ENCODE results near the gene PDZD2.
"Not testable (repeated sequence)": the region's sequence is repeated elsewhere in the genome, so short reads cannot be mapped to it uniquely, and the experiment has no call there.

Gene PDZD2

GRCh38 chr5:31941151-31941755, 302.3 kb downstream of the PDZD2 start:
- DNase-seq, result no peak

DNA sequence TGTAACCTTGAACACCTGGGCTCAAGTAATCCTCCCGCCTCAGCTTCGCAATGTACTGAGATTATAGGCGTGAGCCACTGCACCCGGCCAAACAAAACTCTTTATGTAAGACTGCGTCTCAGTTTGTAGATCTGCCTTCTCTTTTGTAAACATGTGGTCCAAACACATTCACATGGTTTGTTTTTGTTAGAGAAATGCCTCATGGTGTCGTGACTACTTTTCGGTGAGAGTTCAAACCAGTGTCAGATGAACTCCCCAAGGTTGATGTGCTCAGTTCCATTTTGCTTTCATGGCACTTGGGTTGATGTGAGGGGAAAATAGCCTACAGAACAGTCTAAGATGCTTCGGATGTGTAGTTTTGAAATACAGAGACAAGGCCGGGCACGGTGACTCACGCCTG, 303.6 kb downstream of the PDZD2 start:
- no peak for DNase-seq

DNA sequence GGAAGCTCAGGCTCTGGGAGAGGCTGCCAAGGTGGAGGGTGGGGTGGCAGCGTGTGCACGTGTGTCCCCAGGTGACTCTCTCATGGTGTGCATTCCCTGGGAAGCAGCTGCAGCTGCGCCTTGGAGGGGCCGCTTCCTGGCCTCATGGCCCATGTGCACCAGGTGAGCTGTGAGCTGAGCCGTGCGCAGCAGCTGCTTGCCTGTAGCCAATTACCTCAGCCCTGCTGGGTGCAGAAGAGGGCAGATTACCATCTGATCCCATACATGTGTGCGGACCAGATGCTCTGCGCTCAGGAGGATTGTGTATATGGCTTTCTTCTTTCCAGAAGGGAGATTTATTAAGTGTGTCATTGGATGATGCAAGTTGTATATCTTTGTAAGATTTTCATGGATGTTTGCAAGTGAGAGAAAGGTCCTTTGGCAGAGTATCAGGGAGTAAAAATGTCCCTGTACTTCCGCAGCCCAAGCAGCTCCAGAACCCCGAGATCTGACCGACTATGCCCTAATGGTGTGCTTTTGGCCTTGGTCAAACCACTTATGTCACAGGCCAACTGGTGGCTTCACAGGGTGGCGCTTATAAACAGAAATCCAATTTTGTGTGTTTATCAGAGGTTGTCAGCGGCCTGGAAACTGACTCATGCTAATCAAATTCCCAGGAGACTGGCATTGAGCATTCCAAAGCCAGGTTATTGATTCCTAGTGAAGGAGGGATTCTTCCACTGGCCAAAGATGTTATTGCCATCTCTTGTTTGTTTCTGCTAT, 305.9 kb downstream of the PDZD2 start:
- DNase-seq, result no peak

GRCh38 chr5:31948006-31948405, 309.1 kb downstream of the PDZD2 start:
- DNase-seq, result no peak

DNA sequence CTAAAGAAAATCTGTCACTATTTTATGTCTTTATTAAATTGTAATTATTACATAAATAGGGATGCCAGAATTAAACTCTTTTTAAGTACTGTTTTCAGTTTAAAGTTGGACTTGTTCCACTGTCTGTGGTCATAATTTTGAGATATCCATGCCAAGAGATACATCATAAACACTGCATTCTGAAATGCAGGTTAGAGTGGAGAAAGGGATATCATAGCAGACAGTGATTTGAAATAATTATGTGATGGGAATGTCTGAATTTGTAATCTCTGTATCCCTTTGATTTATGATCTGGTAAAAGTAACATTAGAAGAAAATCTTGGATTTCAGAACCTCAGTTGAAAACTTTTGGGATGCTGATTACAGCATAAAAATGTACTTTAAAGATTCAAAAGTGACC, 313.1 kb downstream of the PDZD2 start:
- DNase-seq, result no peak

DNA sequence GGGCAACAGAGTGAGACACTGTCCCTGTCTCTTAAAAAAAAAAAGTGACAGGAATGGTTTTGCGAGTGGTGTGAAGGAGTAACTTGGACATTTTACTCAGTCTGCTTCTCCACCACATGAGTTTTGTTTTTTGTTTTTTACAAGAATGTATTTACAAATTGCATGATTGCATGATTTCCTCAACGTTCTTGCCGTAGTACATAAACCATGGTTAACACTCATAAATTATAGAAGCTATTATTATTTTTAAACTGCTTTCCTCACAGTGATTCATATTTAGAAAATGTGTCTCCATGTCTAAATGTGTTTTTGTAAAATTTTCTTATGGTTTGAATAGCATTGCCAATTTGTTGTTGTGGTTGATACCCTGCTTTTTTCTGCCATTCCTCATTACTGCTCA, 315.2 kb downstream of the PDZD2 start:
- DNase-seq, result no peak

DNA sequence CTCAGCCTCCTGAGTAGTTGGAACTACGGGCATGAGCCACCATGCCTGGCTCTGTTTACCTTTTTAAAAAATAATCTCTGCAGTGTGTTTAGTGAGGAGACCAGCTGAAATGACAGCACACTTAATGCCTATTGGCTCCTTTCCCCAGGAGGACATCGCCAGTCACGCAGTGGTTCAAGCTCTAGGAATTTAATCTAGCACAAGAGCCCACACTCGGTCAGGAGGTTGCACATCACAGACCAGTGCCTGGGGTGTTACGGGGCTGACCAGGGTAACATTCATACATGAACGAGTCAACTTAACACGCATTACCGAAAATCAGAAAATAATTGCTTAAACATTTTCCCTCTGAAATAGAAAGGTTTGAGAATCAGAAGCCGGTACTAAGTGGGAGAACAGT, 318.2 kb downstream of the PDZD2 start:
- DNase-seq, result no peak

- DNase-seq, result no peak
Measured at GRCh38 chr5:31962351-31962751, 323.4 kb downstream of the PDZD2 start.

GRCh38 chr5:31962871-31963307, 324.0 kb downstream of the PDZD2 start:
- DNase-seq, result no peak

DNA sequence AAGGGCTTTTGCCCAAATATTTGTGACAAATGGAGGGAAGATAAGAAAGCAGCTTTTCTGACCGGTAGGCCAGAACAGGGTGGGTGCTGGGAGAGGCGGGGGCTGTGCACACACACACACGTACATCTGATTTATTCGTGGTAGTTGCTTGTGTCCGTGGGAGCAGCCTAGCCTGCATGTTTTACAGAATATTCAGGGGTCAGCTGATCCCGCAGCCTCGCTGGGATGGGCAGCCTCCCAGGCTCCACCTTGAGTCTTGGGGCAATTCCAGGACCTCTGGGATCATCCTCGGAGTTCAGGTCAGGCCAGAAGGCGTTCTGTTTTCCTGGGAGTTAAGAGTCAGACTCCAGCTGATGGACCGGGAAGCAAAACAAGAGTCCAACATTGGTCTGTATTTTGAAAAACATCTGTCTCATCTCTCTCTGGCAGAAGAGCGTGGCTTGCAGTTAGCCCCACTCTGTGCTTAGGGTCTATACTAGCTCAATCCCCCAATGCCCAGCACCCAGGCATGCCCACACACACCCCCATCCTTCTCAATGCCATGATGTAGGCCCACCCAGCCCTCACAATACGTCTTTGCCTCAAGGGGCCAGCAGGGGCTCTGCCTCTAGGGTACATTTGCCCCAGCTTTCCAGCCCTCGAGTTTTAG, 324.6 kb downstream of the PDZD2 start:
- DNase-seq, result no peak

- no peak for DNase-seq
Measured at GRCh38 chr5:31964007-31964360, 325.1 kb downstream of the PDZD2 start.

DNA sequence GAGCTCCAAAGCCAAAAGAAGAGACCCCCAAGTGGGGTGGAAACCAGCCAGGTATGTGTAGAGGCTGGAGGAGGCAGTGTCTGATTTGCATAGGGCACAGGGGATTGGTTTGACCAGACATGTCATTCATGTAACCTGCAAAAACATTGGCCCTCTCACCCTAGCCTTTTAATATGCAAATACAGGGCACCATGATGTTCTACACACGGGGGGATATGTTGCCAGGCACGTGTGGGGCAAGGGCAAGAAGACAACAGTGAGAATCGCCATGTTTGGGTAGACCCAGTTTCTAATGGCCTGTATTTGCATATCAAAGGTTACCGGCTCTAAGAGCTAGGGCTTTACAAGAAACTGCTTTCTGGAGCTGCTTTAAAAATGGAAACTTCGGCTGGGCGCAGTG, 326.3 kb downstream of the PDZD2 start:
- no peak for DNase-seq

- DNase-seq, result no peak
Measured at GRCh38 chr5:31966936-31967335, 328.0 kb downstream of the PDZD2 start.

- no peak for DNase-seq
Measured at GRCh38 chr5:31967461-31967860, 328.5 kb downstream of the PDZD2 start.

DNA sequence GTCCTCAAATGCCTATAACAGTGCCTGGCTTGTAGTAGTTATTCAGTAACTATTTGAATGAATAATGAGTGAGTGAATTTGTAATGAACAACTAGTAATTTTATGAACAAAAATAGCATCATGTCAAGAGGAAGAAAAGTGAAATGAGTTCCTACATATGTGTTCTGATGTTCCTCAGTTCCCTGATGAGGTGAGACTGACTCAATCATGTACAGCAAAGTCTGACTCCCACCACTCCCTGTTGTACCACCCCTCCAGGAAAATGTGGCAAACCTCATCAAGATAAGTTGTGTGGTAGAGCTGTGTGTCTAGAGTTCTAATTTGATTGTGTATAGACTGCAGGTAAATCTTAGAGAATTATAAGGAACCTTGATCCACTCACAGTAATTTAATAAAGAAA, 333.6 kb downstream of the PDZD2 start:
- no peak for DNase-seq

DNA sequence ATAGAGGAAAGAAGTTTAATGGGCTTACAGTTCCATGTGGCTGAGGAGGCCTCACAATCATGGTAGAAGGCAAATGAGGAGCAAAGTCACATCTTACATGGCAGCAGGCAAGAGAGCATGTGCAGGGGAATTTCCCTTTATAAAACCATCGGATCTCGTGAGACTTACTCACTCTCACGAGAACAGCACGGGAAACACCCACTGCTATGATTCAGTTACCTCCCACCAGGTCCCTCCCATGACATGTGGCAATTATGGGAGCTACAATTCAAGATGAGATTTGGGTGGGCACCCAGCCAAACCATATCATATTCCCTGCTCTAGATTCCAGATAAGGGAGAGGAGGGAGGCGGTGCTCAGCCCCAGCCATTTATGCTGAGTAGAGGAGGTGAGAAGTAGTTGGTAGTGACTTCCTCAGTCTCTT, 336.3 kb downstream of the PDZD2 start:
- DNase-seq, result not testable (repeated sequence)

DNA sequence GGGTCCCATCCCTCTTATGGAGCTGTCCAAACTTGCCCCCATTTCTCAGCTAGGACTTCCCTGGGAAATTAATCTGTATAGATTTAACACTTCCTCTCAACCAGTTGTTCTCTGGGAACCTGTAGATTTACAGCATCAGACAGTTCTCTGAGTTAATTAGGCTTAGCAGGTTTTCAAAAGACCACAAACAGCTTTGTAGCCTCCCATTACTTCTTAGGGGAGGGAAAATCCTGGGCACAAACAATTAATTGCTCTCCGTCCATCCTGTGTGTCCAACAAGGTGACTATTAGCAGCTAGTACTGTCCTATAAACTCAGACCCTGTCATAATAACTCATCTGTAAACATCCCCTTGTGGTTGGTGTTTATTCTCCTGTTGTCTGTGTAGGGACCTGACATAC, 337.2 kb downstream of the PDZD2 start:
- no peak for DNase-seq

DNA sequence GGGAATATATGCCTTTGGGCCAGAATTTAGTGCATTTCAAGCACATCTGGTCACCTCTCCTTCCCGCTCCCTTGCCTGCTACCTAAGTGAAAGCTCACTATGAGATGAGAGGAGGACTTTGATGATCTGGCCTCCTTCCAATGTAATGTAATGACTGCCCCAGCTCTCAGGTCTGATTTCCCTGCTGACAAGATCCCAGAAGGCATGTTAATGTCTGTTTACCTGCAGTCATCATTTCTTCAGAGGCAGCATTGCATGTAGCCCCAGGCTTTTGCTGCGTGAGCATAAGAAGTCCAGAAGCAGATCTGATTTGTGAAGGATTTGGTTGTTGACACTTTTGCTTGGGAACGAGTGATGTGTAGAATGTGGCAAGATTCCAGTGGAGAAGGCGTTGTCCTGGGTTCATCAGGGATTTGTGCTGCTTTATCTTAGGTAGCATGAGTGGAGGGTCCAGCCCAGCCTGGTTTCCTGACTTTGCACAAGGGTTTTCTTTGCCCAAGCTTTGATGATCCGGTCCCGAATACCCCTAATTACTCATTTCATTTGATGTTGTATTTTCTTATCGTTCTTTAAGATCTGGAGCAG, 342.5 kb downstream of the PDZD2 start:
- DNase-seq, result no peak

GRCh38 chr5:31982027-31982426, 343.1 kb downstream of the PDZD2 start:
- DNase-seq, result no peak

DNA sequence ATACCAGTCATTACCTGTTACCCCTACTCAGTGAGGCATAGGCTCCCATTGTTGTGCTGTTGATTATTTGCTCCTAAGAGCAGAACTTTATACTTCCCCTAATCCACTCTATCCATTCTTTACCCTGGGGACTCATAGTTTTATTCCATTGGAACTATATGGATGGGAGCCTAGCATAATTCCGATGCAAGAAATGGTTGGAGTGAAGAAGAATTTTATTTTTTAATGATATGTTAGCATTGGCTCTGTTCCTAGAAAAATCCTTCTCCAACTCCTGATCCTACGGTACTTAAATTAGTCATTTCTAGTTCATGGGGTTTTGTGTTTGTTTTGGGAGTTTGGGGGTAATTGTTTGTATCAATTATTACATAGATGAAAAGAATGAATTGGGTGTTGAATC, 343.7 kb downstream of the PDZD2 start:
- DNase-seq, result no peak

- DNase-seq, result no peak
Measured at GRCh38 chr5:31983851-31984250, 344.9 kb downstream of the PDZD2 start.

- DNase-seq, result no peak
Measured at GRCh38 chr5:31984691-31985090, 345.8 kb downstream of the PDZD2 start.

DNA sequence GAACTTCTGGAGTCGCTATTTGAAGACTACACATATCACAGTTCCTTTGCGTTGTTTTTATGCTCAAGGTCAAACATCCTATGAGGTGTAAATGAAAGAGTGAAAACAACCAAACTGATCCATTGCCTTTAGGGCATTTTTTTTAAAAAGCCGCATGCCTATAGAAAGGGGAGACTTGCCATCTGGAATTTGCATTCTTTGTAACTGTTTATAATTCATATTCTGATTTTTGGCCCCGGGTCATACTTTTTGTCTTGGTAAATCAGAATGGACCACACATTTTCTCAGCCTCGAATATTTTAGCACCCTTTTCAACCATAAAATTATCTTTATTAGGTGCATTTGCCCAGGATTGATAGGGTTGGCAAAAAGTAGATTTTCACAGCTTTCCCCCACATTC, 347.2 kb downstream of the PDZD2 start:
- no peak for DNase-seq
